Ammon's horn (tissue), 1 donor: Measurements from ENCODE around the gene EFNB1.

Experiments
- DNase-seq: peaks from one replicate; pipeline ENCODE4 v3.0.0-alpha.2; 2016; ENCODE audit warnings: low spot score

EFNB1 gene

GRCh38 chrX:68883800-68884199 lies 55.0 kb downstream of the EFNB1 start:
- no peak for DNase-seq

- peak; percentile 24 for DNase-seq
Observed at GRCh38 chrX:68889249-68889648, 60.4 kb downstream of the EFNB1 start.
